PFSK-1 (cell line): ENCODE measurements around the gene NTRK1.

ENCODE experiments used
- FOXP2 ChIP-seq: optimal IDR thresholded peaks from 2 replicates; pipeline ENCODE3; 2011; ENCODE audit warnings: borderline replicate concordance, control low read depth, inconsistent platforms; ENCODE audit not compliant: insufficient read depth; ENCODE audit errors: extremely low read length, extremely low read depth
- POLR2AphosphoS5 ChIP-seq: IDR thresholded peaks from 2 replicates; pipeline ENCODE4 v1.6.1; 2012; ENCODE audit warnings: low read depth, mild to moderate bottlenecking, control low read depth, low read length, moderate library complexity
- REST ChIP-seq, 2 experiments: IDR thresholded peaks; 2 replicates each; pipeline versions ENCODE4 v1.6.1 to v1.8.0; 2011 to 2012; ENCODE audit warnings: low read depth in 2 of 2, low read length in 2 of 2, control low read depth in 1 of 2, inconsistent platforms in 1 of 2, mild to moderate bottlenecking in 1 of 2, moderate library complexity in 1 of 2; ENCODE audit not compliant: insufficient read depth in 1 of 2
- SIN3A ChIP-seq: IDR thresholded peaks from 2 replicates; pipeline ENCODE4 v1.6.1; 2012; ENCODE audit warnings: mild to moderate bottlenecking, low read length, moderate library complexity, borderline replicate concordance; ENCODE audit not compliant: insufficient read depth
- TAF1 ChIP-seq: IDR thresholded peaks from 2 replicates; pipeline ENCODE4 v1.6.1; 2012; ENCODE audit warnings: low read length, control low read depth, borderline replicate concordance; ENCODE audit not compliant: insufficient read depth

Gene NTRK1

GRCh38 chr1:156864796-156865195 is 4.1 kb downstream of the NTRK1 start:
- TF ChIP-seq TAF1, result no peak
- no peak for TF ChIP-seq SIN3A
- no peak for TF ChIP-seq REST (IDR thresholded peaks at IDR 0.05; ENCODE audit: insufficient read depth in 1 of 2, low read depth in 2 of 2, low read length in 2 of 2)
- no peak for TF ChIP-seq FOXP2
- no peak for TF ChIP-seq POLR2AphosphoS5

- TF ChIP-seq FOXP2, result no peak
- TF ChIP-seq SIN3A, result no peak
- TF ChIP-seq POLR2AphosphoS5, result no peak
- TF ChIP-seq REST (IDR thresholded peaks at IDR 0.05; ENCODE audit: insufficient read depth in 1 of 2, low read depth in 2 of 2, low read length in 2 of 2), result no peak
- TF ChIP-seq TAF1, result no peak
These were observed 4.6 kb downstream of the NTRK1 start for GRCh38 chr1:156865258-156865657.

- TF ChIP-seq FOXP2 (no peak), SIN3A (no peak), POLR2AphosphoS5 (no peak), REST (IDR thresholded peaks at IDR 0.05; ENCODE audit: insufficient read depth in 1 of 2, low read depth in 2 of 2, low read length in 2 of 2) (no peak), TAF1 (no peak)
These were observed 5.2 kb downstream of the NTRK1 start for GRCh38 chr1:156865865-156866248.

GRCh38 chr1:156866249-156866909 is 5.7 kb downstream of the NTRK1 start:
- TF ChIP-seq POLR2AphosphoS5 (no peak), SIN3A (no peak), REST (IDR thresholded peaks at IDR 0.05; ENCODE audit: insufficient read depth in 1 of 2, low read depth in 2 of 2, low read length in 2 of 2) (no peak), TAF1 (no peak), FOXP2 (no peak)

GRCh38 chr1:156868341-156868740 is 7.7 kb downstream of the NTRK1 start:
- no peak for TF ChIP-seq SIN3A
- TF ChIP-seq FOXP2, result no peak
- no peak for TF ChIP-seq TAF1
- no peak for TF ChIP-seq REST (IDR thresholded peaks at IDR 0.05; ENCODE audit: insufficient read depth in 1 of 2, low read depth in 2 of 2, low read length in 2 of 2)
